GM12878 (cell line): ENCODE measurements around the gene RCC1. TPM values are rescaled to one million over a fixed set of nuclear protein-coding genes. Genes with fewer than 3 reads are reported as not detected.

Source experiments
- ATAC-seq: fragments of 200-7000 bp; cut with Tn5 transposase; 3 replicates; pipeline ENCODE4 v1.9.1; 2020; ENCODE audit warnings: mild to moderate bottlenecking, moderate library complexity
- BruUV-seq: library from RNA; stranded (reverse); fragments of 400-500 nt; replicated peaks from 2 replicates; lab custom pipeline; 2021; lab: Mats Ljungman, UMichigan
- CTCF ChIA-PET: fragments of 300-600 bp; sonication (Branson Sonifier 250); formaldehyde crosslinking; extraction: SDS; loops from one replicate; lab custom pipeline; 2021; ENCODE audit warnings: inconsistent platforms; lab: Yijun Ruan, JAX
- POLR2A ChIA-PET: fragments of 350-600 bp; formaldehyde crosslinking; extraction: SDS; loops from one replicate; lab custom pipeline; 2021; ENCODE audit warnings: inconsistent platforms; lab: Charles Lee
- RAD21 ChIA-PET: fragments of 300-600 bp; sonication (Branson Sonifier 250); formaldehyde crosslinking; loops from one replicate; lab custom pipeline; 2023; ENCODE audit warnings: antibody characterized with exemption; ENCODE audit not compliant: unreplicated experiment; lab: Charles Lee
- SMC1A ChIA-PET: fragments of 300-600 bp; sonication (Branson Sonifier 250); formaldehyde crosslinking; loops from one replicate; lab custom pipeline; 2023; ENCODE audit not compliant: unreplicated experiment, uncharacterized antibody; lab: Charles Lee
- DNase-seq: peaks from one replicate; pipeline ENCODE4 v3.0.0-alpha.2; 2011; ENCODE audit warnings: low read depth, low spot score
- FAIRE-seq: peaks from 3 replicates; lab custom pipeline; 2011; peaks lifted over from hg19 to GRCh38; lab: Jason Lieb, UNC
- H2AFZ ChIP-seq: 2 replicates; pipeline ENCODE4 v1.6.0; 2011; ENCODE audit warnings: low read depth, low read length, control low read depth; ENCODE audit not compliant: control insufficient read depth
- H3K27ac ChIP-seq: 2 replicates; pipeline ENCODE4 v1.5.1; 2011; ENCODE audit warnings: control low read depth; ENCODE audit not compliant: control insufficient read depth, insufficient read depth
- H3K27me3 ChIP-seq, 2 experiments: replicated peaks in 1 of 2; 2 replicates each; pipeline versions ENCODE4 v1.6.0 to v1.6.1; 2011; ENCODE audit warnings: low read length in 1 of 2; ENCODE audit not compliant: control insufficient read depth in 2 of 2, insufficient read depth in 2 of 2
- H3K36me3 ChIP-seq, 2 experiments: 2 replicates each; pipeline ENCODE4 v1.5.1; 2011; ENCODE audit warnings: low read length in 1 of 2; ENCODE audit not compliant: control insufficient read depth in 2 of 2, insufficient read depth in 2 of 2
- H3K4me1 ChIP-seq: 2 replicates; pipeline ENCODE4 v1.6.1; 2011; ENCODE audit warnings: mild to moderate bottlenecking, low read length, moderate library complexity, mixed read lengths; ENCODE audit not compliant: control insufficient read depth, insufficient read depth
- H3K4me2 ChIP-seq: 2 replicates; pipeline ENCODE4 v1.6.0; 2011; ENCODE audit warnings: control low read depth; ENCODE audit not compliant: control insufficient read depth, insufficient read depth
- H3K4me3 ChIP-seq: fragments of 200-600 bp; sonication (generic); 2 replicates; pipeline ENCODE4 v1.5.1; 2016
- H3K79me2 ChIP-seq: 2 replicates; pipeline ENCODE4 v1.6.0; 2011; ENCODE audit warnings: low read length; ENCODE audit not compliant: control insufficient read depth, insufficient read depth
- H3K9ac ChIP-seq: 2 replicates; pipeline ENCODE4 v1.8.0; 2011; ENCODE audit warnings: low read length, control low read depth, mixed read lengths; ENCODE audit not compliant: control insufficient read depth, insufficient read depth
- H3K9me3 ChIP-seq: replicated peaks from 3 replicates; pipeline ENCODE4 v1.5.1; 2011; ENCODE audit warnings: mild to moderate bottlenecking, low read length; ENCODE audit not compliant: control insufficient read depth, insufficient read depth
- H4K20me1 ChIP-seq: 2 replicates; pipeline ENCODE4 v1.6.0; 2011; ENCODE audit not compliant: control insufficient read depth, insufficient read depth
- EGR1 ChIP-seq, 2 experiments: IDR thresholded peaks; 1 replicate in 1 of 2; 2 replicates in 1 of 2; pipeline ENCODE4 v1.6.1; 2011 to 2012; ENCODE audit warnings: low read depth in 2 of 2, low read length in 2 of 2, borderline replicate concordance in 1 of 2, mild to moderate bottlenecking in 1 of 2, moderate library complexity in 1 of 2
- JUND ChIP-seq: IDR thresholded peaks from 2 replicates; pipeline ENCODE4 v1.6.1; 2012; ENCODE audit warnings: low read depth, mild to moderate bottlenecking, low read length, improper control_type of control experiment, moderate library complexity
- MTA2 ChIP-seq: fragments of 450-650 bp; IDR thresholded peaks from 2 replicates; pipeline ENCODE4 v1.6.1; 2016; ENCODE audit warnings: low read depth, mild to moderate bottlenecking, moderate library complexity
- MXI1 ChIP-seq: fragments of 150-350 bp; IDR thresholded peaks from 2 replicates; pipeline ENCODE4 v1.6.1; 2011; ENCODE audit warnings: low read depth, mild to moderate bottlenecking, inconsistent platforms, low read length, improper control_type of control experiment
- NR2C2 ChIP-seq: IDR thresholded peaks from 2 replicates; pipeline ENCODE4 v1.6.1; 2011; ENCODE audit warnings: borderline replicate concordance, low read depth; ENCODE audit not compliant: control insufficient read depth, insufficient read length
- RELA ChIP-seq: fragments of 450-650 bp; IDR thresholded peaks from 2 replicates; pipeline ENCODE4 v1.8.0; 2014; ENCODE audit warnings: borderline replicate concordance; ENCODE audit not compliant: partially characterized antibody
- SMARCA5 ChIP-seq: fragments of 450-650 bp; IDR thresholded peaks from 2 replicates; pipeline ENCODE4 v1.6.1; 2017; ENCODE audit warnings: mild to moderate bottlenecking
- STAT3 ChIP-seq: IDR thresholded peaks from 2 replicates; pipeline ENCODE4 v1.6.1; 2011; ENCODE audit warnings: low read depth, low read length, improper control_type of control experiment
- ZZZ3 ChIP-seq: IDR thresholded peaks from 2 replicates; pipeline ENCODE4 v1.6.1; 2011; ENCODE audit warnings: low read depth; ENCODE audit not compliant: control insufficient read depth, insufficient read length
- WGBS: methylation state at CpG from one replicate; pipeline ENCODE4 v1.1.6; 2016; ENCODE audit warnings: low lambda C conversion rate; ENCODE audit not compliant: insufficient replicate concordance, insufficient coverage; ENCODE audit errors: missing lambda C conversion rate; 5-methylcytosine and 5-hydroxymethylcytosine counted together
- in situ Hi-C: fragments of 300-500 bp; cut with MboI; formaldehyde crosslinking; loops from 9 replicates; pipeline ENCODE4 v1.14.3; 2018; ENCODE audit warnings: mixed read lengths
- intact Hi-C: fragments of 100-400 bp; cut with micrococcal nuclease; formaldehyde crosslinking; loops from one replicate; pipeline ENCODE4 v1.14.2; 2022; ENCODE audit not compliant: unreplicated experiment
- polyA plus RNA-seq, 11 experiments: library from polyadenylated mRNA; depleted of rRNA in 4 of 11; unstranded in 6 of 11; stranded (reverse) in 5 of 11; fragments of >200 nt; fragmentation: Nextera tagmentation in 4 of 11; fragmentation: Illumina TruSeq in 1 of 11; extraction: Ambion mirVana in 4 of 11; extraction: Trizol in 1 of 11; gene quantifications; 1 replicate in 1 of 11; 2 replicates in 10 of 11; pipeline versions ENCODE4 v1.2.1 to v1.2.3, GENCODE V29; 2011 to 2016; ENCODE audit warnings: inconsistent platforms in 2 of 11, missing spikeins in 2 of 11, low read depth in 1 of 11
- total RNA-seq, 4 experiments: library from RNA; depleted of rRNA in 3 of 4; stranded (reverse); fragments of >200 nt in 3 of 4; fragmentation: Illumina TruSeq in 1 of 4; extraction: Trizol in 1 of 4; gene quantifications; 2 replicates each; pipeline versions ENCODE4 v1.2.1 to v1.2.3, GENCODE V29; 2013 to 2021

The RCC1 gene
- total and polyA plus RNA-seq, 10 of the 15 experiments (the other 5 are each of a cell fraction or from before 2014, with no cell fraction given): 8.3 to 99.4 (median 74.6) TPM

GRCh38 chr1:28526886-28527285 is 21.0 kb downstream of the RCC1 start:
- intact Hi-C loops: no loop called here
- CTCF ChIA-PET: interaction anchor here (0.6 to 1.0 kb wide), 2 partner anchors 47 to 110 kb away, joined by 3 read pairs; no protein-coding TSS in a partner anchor
- Histone ChIP-seq H3K27me3 (no peaks in the 10 kb centered on the region), H3K4me2 (no peak overlapping the region), H3K27ac (no peak overlapping the region), H4K20me1 (no peaks in the 10 kb centered on the region), H3K9ac (no peak overlapping the region), H3K9me3 (no peaks in the 10 kb centered on the region), H3K4me1 (no peaks in the 10 kb centered on the region; the same call in 1 of the 2 replicates), H2AFZ (no peak overlapping the region), H3K36me3 (peaks cover 9 to 16% of the 10 kb centered on the region in 2 experiments; a peak in 3 of 4 replicates), H3K4me3 (no peak overlapping the region), H3K79me2 (peaks cover 26% of the 10 kb centered on the region)
- TF ChIP-seq MXI1 (no peak), RELA (no peak), MTA2 (no peak), NR2C2 (no peak), ZZZ3 (no peak), STAT3 (no peak), SMARCA5 (no peak), EGR1 (IDR thresholded peaks at IDR 0.05; ENCODE audit: borderline replicate concordance in 1 of 2, low read depth in 2 of 2, low read length in 2 of 2) (no peak), JUND (no peak)
- in situ Hi-C loops: no loop called here
- DNase-seq (no peak), FAIRE-seq (no peak), ATAC-seq (no peak)
- 84% methylated on average over 7 of the region's 9 CpGs for WGBS
- POLR2A ChIA-PET: no interaction called here
- SMC1A ChIA-PET: no interaction called here
- RAD21 ChIA-PET: no interaction called here
- no TSS peak for BruUV-seq
